Non-pigmented ciliary epithelial cell (primary cell): ENCODE data around the gene EIF4E2.
"Not testable (repeated sequence)": the region's sequence is repeated elsewhere in the genome, so short reads cannot be mapped to it uniquely, and the experiment has no call there.

Experiments used
- DNase-seq: peaks from one replicate; pipeline ENCODE4 v3.0.0-alpha.2; 2010; ENCODE audit warnings: low read depth

The EIF4E2 gene

GRCh38 chr2:232522623-232523401, 27.7 kb upstream of the EIF4E2 start:
- DNase-seq = no peak

- no peak for DNase-seq
Observed at GRCh38 chr2:232523402-232523681, 27.1 kb upstream of the EIF4E2 start.

GRCh38 chr2:232523682-232524597, 26.5 kb upstream of the EIF4E2 start:
- no peak for DNase-seq

- no peak for DNase-seq
Observed at GRCh38 chr2:232524771-232525170, 25.7 kb upstream of the EIF4E2 start.

- no peak for DNase-seq
Observed at GRCh38 chr2:232525199-232525598, 25.3 kb upstream of the EIF4E2 start.

GRCh38 chr2:232525791-232526371, 24.6 kb upstream of the EIF4E2 start, which contains the start of gene CHRND:
Gene CHRND, plus strand, starts transcription at chr2:232526160. Its CDS starts 56 bp downstream, at chr2:232526216.
- DNase-seq = no peak

GRCh38 chr2:232526372-232526941, 24.0 kb upstream of the EIF4E2 start:
- DNase-seq = no peak

- DNase-seq = no peak
Observed at GRCh38 chr2:232527905-232528470, 22.5 kb upstream of the EIF4E2 start.

GRCh38 chr2:232528746-232529460, 21.6 kb upstream of the EIF4E2 start:
- DNase-seq = no peak

GRCh38 chr2:232529806-232530547, 20.5 kb upstream of the EIF4E2 start:
- no peak for DNase-seq

GRCh38 chr2:232530626-232531260, 19.7 kb upstream of the EIF4E2 start:
- no peak for DNase-seq

GRCh38 chr2:232532419-232532818, 18.1 kb upstream of the EIF4E2 start:
- DNase-seq = no peak

- DNase-seq = not testable (repeated sequence)
Observed at GRCh38 chr2:232532821-232533220, 17.7 kb upstream of the EIF4E2 start.

- DNase-seq = no peak
Observed at GRCh38 chr2:232533944-232534710, 16.4 kb upstream of the EIF4E2 start.

- no peak for DNase-seq
Observed at GRCh38 chr2:232534940-232535651, 15.4 kb upstream of the EIF4E2 start.

GRCh38 chr2:232535761-232536530, 14.5 kb upstream of the EIF4E2 start:
- DNase-seq = no peak

GRCh38 chr2:232537079-232537478, 13.4 kb upstream of the EIF4E2 start:
- DNase-seq = no peak

- DNase-seq = no peak
Observed at GRCh38 chr2:232537499-232537898, 13.0 kb upstream of the EIF4E2 start.
